NB4 (cell line): ENCODE data around the gene TMEM242.

Source experiments
- DNase-seq: peaks from one replicate; pipeline ENCODE4 v3.0.0; 2010; ENCODE audit warnings: low read depth
- H3K4me3 ChIP-seq: one replicate; pipeline ENCODE4 v1.5.1; 2011; ENCODE audit warnings: mild to moderate bottlenecking, low read depth, low read length, moderate library complexity
- MYC ChIP-seq: IDR thresholded peaks from 2 replicates; pipeline ENCODE4 v1.6.1; 2011; ENCODE audit warnings: low read depth, low read length
- POLR2A ChIP-seq: IDR thresholded peaks from 2 replicates; pipeline ENCODE4 v1.6.1; 2011; ENCODE audit warnings: mild to moderate bottlenecking; ENCODE audit not compliant: insufficient read length; ENCODE audit errors: extremely low read depth
- TF ChIP-seq, protein P1 (sequence below): IDR thresholded peaks from one replicate; pipeline ENCODE4 v1.5.1; 2012; ENCODE audit warnings: low read depth, low read length
- TF ChIP-seq, protein P2 (sequence below): IDR thresholded peaks from 2 replicates; pipeline ENCODE4 v1.6.1; 2011; ENCODE audit warnings: low read depth, low read length

Gene TMEM242

DNA sequence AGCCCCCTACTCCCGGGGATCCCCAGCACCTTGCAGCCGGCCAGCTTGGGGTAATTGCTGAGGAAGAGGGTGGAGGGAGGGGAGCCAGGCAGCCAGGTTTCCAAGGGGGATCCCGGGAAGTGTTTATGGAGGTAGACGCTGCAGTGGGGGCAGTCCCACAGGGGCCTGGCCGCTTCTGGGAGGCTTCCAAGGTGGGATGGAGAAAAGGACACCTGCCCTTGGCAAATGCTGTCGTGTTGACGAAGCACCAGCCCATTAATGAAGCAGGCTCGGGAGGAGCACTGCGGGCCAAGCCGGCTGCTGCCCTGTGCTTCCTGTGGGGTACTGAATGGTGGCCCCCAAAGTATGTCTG lies 82.4 kb downstream of the TMEM242 start:
- TF ChIP-seq POLR2A = no peak
- TF ChIP-seq, protein P1, sequence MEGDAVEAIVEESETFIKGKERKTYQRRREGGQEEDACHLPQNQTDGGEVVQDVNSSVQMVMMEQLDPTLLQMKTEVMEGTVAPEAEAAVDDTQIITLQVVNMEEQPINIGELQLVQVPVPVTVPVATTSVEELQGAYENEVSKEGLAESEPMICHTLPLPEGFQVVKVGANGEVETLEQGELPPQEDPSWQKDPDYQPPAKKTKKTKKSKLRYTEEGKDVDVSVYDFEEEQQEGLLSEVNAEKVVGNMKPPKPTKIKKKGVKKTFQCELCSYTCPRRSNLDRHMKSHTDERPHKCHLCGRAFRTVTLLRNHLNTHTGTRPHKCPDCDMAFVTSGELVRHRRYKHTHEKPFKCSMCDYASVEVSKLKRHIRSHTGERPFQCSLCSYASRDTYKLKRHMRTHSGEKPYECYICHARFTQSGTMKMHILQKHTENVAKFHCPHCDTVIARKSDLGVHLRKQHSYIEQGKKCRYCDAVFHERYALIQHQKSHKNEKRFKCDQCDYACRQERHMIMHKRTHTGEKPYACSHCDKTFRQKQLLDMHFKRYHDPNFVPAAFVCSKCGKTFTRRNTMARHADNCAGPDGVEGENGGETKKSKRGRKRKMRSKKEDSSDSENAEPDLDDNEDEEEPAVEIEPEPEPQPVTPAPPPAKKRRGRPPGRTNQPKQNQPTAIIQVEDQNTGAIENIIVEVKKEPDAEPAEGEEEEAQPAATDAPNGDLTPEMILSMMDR = no peak
- TF ChIP-seq, protein P2, sequence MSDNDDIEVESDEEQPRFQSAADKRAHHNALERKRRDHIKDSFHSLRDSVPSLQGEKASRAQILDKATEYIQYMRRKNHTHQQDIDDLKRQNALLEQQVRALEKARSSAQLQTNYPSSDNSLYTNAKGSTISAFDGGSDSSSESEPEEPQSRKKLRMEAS = no peak
- TF ChIP-seq MYC = no peak
- H3K4me3 ChIP-seq = no peak overlapping the region
- no peak for DNase-seq

DNA sequence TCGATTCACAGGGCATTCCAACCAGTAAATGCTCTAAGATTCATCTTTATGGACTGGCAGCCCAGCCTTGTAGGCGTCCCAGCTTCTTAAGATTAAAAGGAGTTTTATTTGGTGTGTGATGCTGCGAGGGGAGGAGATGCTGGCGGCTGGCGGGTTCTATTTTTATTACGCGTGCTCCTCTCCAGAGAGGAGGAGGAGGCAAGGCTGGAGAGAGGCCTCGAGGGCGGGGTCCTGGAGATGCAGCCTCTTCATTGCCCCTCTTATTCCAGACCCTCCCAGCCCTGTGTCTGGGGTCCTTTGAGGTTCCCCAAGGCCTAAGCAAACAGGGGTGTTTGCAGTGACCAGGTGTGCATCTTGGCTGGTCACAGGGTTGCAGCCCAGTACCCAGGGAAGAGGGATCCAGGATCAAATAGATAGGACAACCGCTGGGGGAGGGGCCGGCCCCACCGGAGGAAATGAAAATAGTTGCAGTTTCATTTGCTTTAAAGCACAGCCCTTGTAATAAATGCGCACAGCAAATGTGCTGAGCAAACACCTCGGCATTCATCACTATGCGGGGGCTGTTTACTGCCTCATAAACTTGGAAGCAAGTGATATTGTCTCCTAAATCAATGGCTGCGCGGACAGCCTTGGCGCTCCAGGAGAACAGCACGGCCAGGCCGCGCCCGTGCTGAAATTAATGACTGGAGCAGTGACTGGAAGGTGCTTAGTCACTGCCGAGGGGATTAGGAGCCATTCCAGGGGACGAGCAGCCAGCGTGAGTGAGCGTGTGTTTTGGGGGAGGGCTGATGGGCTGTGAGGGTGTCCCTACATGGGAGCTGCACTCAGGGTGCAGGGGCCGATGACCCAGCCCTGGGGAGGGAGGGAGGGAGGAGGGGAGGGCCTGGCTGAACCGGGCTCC lies 83.0 kb downstream of the TMEM242 start:
- H3K4me3 ChIP-seq = no peak overlapping the region
- no peak for DNase-seq
- TF ChIP-seq MYC (no peak), POLR2A (no peak)
- TF ChIP-seq, protein P2 = no peak

DNA sequence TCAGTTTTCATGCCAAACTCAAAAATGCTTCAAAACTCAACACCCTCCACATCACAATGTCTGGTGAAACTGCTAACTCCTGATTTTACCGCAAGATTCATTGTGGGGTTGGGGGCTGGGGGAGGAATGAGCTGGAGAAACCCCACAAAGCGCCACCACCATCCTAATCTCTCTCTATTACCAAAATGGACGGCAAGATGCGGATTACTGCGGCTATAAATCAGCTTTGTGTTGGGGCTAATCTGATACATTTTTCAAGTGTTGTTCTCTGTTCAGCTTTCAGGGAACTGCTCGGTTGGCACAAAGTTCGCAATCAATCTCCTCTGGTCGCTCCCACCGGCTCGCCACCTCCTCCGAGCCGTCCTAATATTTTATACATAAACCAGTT lies 83.7 kb downstream of the TMEM242 start:
- H3K4me3 ChIP-seq = no peak overlapping the region
- TF ChIP-seq, protein P1 = no peak
- no peak for TF ChIP-seq MYC
- TF ChIP-seq, protein P2 = no peak
- TF ChIP-seq POLR2A = no peak
- no peak for DNase-seq
